AG04449 (cell line): ENCODE results near the gene RAB43.

Source experiments
- CTCF ChIA-PET: fragments of 350-600 bp; formaldehyde crosslinking; extraction: SDS; loops from one replicate; lab custom pipeline; 2021; ENCODE audit warnings: antibody characterized with exemption; lab: Yijun Ruan, JAX
- POLR2A ChIA-PET: fragments of 400-600, 350-600 bp; formaldehyde crosslinking; extraction: SDS; loops from one replicate; lab custom pipeline; 2020; ENCODE audit warnings: antibody characterized with exemption, inconsistent platforms; lab: Yijun Ruan, JAX
- DNase-seq: peaks from one replicate; pipeline ENCODE4 v3.0.0-alpha.2; 2010; ENCODE audit warnings: low read depth, low spot score
- H3K4me3 ChIP-seq: 2 replicates; pipeline ENCODE4 v1.5.1; 2011; ENCODE audit warnings: low read depth, mild to moderate bottlenecking, control low read depth, low read length
- CTCF ChIP-seq: IDR thresholded peaks from one replicate; pipeline ENCODE4 v1.5.1; 2011; ENCODE audit warnings: mild to moderate bottlenecking, moderate library complexity, low read length, control low read depth, inconsistent platforms; ENCODE audit not compliant: insufficient read depth; ENCODE audit errors: missing control alignments

RAB43 gene

DNA sequence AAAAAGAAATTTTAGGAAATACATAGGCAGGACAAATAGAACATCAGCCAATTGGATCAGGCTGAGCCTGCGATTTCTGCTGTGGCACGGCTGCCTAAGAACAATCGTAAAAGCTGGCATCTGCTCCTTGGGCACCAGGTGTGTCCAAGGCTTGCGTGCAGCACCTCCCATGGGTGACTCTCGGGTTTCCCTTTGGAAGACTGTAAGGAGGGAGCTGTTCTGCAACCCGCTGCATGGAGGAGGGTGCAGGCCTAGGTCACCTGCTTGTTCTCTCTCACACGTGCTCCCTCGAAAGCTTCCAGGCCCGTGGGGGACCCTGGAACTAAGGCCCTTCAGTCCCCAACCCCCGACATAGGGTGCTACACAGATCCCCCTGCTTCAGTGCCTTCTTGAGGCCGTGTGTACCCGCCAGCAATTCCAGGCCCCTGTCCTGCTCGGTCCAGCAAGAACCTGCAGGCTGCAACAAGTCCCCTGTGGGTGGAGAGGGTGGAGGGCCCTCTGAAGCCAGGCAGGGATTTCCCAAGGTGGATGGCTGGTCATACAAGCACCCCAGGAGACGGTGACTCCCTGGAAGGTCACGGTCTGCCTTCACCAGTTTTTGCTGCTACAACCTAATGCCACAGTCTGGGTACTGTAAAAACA lies 57.6 kb downstream of the RAB43 start:
- no peak overlapping the region for H3K4me3 ChIP-seq
- ChIA-PET CTCF (interaction anchor here (3.8 to 8.6 kb wide), 2 partner anchors 9 to 12 kb away, joined by 27 to 112 read pairs; no protein-coding TSS in a partner anchor), POLR2A (no interaction called here)
- TF ChIP-seq CTCF = no peak
- no peak for DNase-seq

- DNase-seq = no peak
- POLR2A ChIA-PET = no interaction called here
- CTCF ChIA-PET = interaction anchor here (3.8 kb wide), 1 partner anchor 11 kb away, joined by 27 read pairs; no protein-coding TSS in a partner anchor
- TF ChIP-seq CTCF = no peak
- no peak overlapping the region for H3K4me3 ChIP-seq
These were observed 58.4 kb downstream of the RAB43 start for GRCh38 chr3:129063091-129063640.

- POLR2A ChIA-PET = no interaction called here
- H3K4me3 ChIP-seq = no peak overlapping the region
- CTCF ChIA-PET = interaction anchor here (3.8 kb wide), 1 partner anchor 10 kb away, joined by 27 read pairs; no protein-coding TSS in a partner anchor
These were observed 59.4 kb downstream of the RAB43 start for GRCh38 chr3:129061888-129062834.

DNA sequence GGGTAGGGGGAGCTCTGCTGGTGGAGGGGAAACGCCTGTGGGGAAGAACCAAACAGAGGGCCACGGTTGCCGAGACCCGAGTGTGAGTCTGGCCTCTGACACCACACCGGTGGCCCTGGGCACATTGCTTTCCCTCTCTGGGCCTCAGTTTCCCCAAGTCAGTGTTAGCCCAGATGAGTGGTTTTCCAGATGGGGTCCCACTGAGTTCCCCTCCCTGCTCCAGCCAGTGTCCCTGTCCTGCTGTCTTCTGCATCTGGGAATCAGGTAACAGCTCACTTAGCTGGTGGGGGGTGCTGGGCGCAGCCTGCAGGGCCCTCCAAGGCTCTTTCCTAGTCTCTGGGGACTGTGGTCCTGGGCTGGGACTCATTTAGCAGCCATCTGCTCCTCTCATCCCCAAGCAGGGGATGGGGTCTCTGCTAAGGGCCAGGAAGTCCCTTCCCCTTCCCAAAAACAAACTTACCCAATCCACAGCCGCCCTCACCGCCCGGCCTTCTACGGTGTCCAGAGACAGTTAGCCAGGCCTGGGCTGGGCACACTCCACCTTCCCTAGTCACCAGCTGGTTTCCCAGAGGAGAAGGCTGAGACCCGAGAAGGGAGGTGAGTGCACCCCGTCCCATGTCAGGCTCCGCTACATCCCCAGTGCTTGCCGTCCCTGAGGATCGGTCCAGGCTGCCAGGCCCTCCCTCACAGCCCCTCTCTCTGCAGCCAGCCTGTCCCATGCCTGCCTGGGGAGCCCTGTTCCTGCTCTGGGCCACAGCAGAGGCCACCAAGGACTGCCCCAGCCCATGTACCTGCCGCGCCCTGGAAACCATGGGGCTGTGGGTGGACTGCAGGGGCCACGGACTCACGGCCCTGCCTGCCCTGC lies 60.3 kb downstream of the RAB43 start:
- TF ChIP-seq CTCF = no peak
- ChIA-PET CTCF (interaction anchor here (1.0 to 3.8 kb wide), 2 partner anchors 9 to 182 kb away, joined by 3 to 27 read pairs; no protein-coding TSS in a partner anchor), POLR2A (no interaction called here)
- no peak overlapping the region for H3K4me3 ChIP-seq
- no peak for DNase-seq

More at GRCh38 chr3:129061888-129062834, 59.4 kb downstream of the RAB43 start:
- no peak for TF ChIP-seq CTCF
- DNase-seq = no peak

DNA sequence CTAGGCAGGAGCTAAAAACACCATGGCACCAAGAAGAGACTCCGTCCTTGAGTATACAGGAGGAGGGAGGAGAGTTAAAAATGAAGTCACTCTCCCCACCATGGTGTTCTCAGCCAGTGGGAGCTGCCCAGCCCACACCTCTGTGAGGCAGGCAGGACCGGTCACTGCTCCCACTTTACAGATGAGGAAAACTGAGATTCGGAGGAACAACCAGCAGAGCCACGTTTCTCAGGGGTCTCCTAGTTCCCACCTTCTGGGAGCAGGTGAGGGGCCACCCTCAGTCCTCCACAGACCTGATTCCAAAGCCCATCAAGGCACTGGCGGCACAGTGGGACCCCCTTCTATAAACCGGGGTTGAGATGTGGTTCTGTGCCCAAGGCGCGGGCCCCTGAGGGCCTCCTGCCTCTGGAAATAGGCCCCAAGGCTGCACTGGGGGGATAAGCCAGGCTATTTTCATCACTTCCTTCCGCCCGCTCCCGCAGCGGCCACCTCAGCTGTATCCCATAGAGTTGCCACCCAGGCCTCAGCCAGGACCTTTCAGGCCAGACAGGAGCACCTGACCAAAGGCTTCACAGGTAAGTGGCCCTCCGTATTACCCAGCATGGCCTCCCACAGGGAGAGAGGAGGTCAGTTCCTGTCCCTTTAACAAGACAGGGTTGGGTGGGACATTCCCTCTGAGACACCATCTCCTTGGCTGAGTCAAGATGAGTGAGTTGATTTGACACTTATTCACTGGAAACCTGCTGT lies 61.2 kb downstream of the RAB43 start, which contains the start of gene GP9:
Gene GP9 (plus strand): TSS at position 504 of the 747 bp plus-strand sequence. CDS start 961 bp downstream, outside the sequence.
- ChIA-PET POLR2A (no interaction called here), CTCF (interaction anchor here (0.8 to 3.8 kb wide), 5 partner anchors 8 to 183 kb away, joined by 3 to 27 read pairs (median 3); no protein-coding TSS in a partner anchor)
- DNase-seq = no peak
- no peak for TF ChIP-seq CTCF
- H3K4me3 ChIP-seq = no peak within 1 kb of the TSS
